Memory B cell (primary cell): ENCODE measurements around the gene KATNAL1.

Experiments
- ATAC-seq: fragments of 150-1000 bp; cut with Tn5 transposase; 2 replicates; pipeline ENCODE4 v1.10.0; 2021; ENCODE audit warnings: low read depth, mild to moderate bottlenecking, moderate library complexity
- DNase-seq, 2 donors: peaks; one replicate each; pipeline ENCODE4 v3.0.0; 2022; ENCODE audit warnings: low spot score in 2 of 2
- H3K27ac Mint-ChIP-seq: one replicate; pipeline ENCODE4 v1.8.0; 2022; ENCODE audit warnings: mild to moderate bottlenecking, moderate library complexity, mixed read lengths
- H3K27me3 Mint-ChIP-seq: one replicate; pipeline ENCODE4 v1.8.0; 2022; ENCODE audit warnings: mixed read lengths
- H3K36me3 Mint-ChIP-seq: one replicate; pipeline ENCODE4 v1.8.0; 2022; ENCODE audit warnings: mild to moderate bottlenecking, mixed read lengths
- H3K4me1 Mint-ChIP-seq: one replicate; pipeline ENCODE4 v1.8.0; 2022; ENCODE audit warnings: mixed read lengths
- H3K4me3 Mint-ChIP-seq: one replicate; pipeline ENCODE4 v1.8.0; 2022; ENCODE audit warnings: mild to moderate bottlenecking, moderate library complexity, mixed read lengths
- H3K9me3 Mint-ChIP-seq: one replicate; pipeline ENCODE4 v1.8.0; 2022; ENCODE audit warnings: mixed read lengths

The KATNAL1 gene

DNA sequence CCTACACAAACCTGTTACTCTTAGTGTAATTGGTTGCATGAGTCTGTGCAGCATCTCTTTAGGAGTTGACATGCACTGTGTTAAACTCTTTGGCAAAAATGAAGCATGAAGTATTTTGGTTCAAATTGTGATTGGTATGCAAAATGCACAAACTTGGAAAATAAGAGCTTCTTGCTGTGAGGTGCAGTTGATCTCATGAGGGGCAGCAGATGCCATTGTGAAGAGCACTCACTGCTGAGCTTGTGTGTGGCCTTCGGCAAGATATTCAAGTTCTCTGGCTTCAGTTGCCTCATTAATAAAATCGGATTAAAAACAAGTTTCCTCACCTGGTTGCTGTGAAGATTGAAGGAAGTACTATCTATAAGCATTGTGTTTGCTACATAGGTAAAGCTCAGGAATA is 142.3 kb downstream of the KATNAL1 start:
- Mint-ChIP-seq H3K27me3 (no peaks in the 10 kb centered on the region), H3K4me1 (peaks cover 4% of the 10 kb centered on the region)
- no peak for ATAC-seq

DNA sequence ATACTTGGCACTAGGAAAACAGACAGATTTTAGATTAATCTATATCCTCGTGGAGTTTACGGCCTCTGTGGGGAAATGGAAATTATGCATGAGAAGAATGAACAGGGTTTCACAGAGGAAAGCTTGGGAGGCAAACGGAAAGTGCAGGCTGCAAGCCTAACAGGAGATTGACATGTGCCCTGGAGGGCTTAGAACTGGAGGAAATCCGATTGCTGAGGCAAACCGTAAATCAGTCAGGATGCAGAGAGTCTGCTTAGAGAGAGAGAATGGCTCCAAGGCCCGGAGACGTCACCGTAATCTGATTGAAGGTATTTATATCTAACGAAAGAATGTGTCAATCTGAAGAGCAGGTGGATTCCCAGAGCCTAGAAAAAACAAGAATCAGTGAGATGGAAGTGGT is 143.2 kb downstream of the KATNAL1 start:
- ATAC-seq (no peak), DNase-seq (no peak)
- H3K27ac Mint-ChIP-seq = no peak overlapping the region
- no peak overlapping the region for H3K4me3 Mint-ChIP-seq
- peaks cover 3% of the 10 kb centered on the region for H3K9me3 Mint-ChIP-seq
- H3K4me1 Mint-ChIP-seq = peaks cover 8% of the 10 kb centered on the region
- H3K36me3 Mint-ChIP-seq = peaks cover 2% of the 10 kb centered on the region
- peaks cover 2% of the 10 kb centered on the region for H3K27me3 Mint-ChIP-seq

More for the DNA sequence above, 142.3 kb downstream of the KATNAL1 start:
- H3K36me3 Mint-ChIP-seq = peaks cover 2% of the 10 kb centered on the region
- peaks cover 3% of the 10 kb centered on the region for H3K9me3 Mint-ChIP-seq
- no peak overlapping the region for H3K27ac Mint-ChIP-seq
- no peak for DNase-seq
- no peak overlapping the region for H3K4me3 Mint-ChIP-seq

DNA sequence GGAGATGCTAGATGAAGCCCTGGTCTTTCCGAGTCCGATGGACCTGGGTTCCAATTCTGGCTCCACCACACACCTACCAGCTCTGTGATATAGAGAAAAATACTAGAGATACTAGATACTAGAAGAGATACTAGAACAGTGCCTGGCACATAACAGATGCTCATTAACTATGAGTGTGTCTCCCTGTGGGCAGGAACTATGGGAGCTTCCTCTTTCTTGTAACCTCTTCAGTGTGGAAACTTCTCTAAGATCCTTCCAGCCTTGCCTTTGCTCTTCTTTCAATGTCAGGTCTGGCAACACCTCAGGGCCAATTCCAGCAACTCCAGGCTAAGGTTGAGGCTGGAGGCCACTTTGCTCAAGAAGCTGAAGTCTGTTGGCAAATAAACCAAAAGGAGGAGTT is 143.9 kb downstream of the KATNAL1 start:
- Mint-ChIP-seq H3K27ac (no peak overlapping the region), H3K4me1 (peaks cover 13% of the 10 kb centered on the region), H3K4me3 (no peak overlapping the region), H3K36me3 (peaks cover 2% of the 10 kb centered on the region), H3K27me3 (peaks cover 5% of the 10 kb centered on the region), H3K9me3 (peaks cover 3% of the 10 kb centered on the region)
- ATAC-seq (no peak), DNase-seq (no peak)

DNA sequence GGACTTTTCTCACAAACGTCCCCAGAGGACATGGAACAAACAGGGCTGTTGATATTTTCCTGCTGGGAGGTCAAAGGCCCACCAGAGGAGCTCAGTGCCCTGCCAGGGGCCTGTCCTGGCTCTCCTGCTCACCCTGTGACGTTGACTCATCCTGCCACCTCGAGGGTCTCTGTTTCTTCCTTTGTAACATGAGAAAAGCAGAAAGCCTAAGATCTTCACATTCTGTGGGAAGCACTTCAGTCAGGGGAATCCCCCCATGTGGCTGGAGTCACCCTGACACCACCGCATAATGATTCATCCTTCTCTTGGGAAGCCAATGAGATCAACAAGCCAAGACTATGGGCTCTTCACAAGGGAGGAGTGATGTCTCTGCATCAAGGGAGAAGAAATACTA is 147.9 kb downstream of the KATNAL1 start:
- Mint-ChIP-seq H3K27ac (no peak overlapping the region), H3K9me3 (peaks cover 3% of the 10 kb centered on the region), H3K4me1 (peaks cover 28% of the 10 kb centered on the region), H3K4me3 (no peak overlapping the region), H3K36me3 (peaks cover 4% of the 10 kb centered on the region), H3K27me3 (peaks cover 21% of the 10 kb centered on the region)
- DNase-seq = no peak
- ATAC-seq = peak; percentile 11

DNA sequence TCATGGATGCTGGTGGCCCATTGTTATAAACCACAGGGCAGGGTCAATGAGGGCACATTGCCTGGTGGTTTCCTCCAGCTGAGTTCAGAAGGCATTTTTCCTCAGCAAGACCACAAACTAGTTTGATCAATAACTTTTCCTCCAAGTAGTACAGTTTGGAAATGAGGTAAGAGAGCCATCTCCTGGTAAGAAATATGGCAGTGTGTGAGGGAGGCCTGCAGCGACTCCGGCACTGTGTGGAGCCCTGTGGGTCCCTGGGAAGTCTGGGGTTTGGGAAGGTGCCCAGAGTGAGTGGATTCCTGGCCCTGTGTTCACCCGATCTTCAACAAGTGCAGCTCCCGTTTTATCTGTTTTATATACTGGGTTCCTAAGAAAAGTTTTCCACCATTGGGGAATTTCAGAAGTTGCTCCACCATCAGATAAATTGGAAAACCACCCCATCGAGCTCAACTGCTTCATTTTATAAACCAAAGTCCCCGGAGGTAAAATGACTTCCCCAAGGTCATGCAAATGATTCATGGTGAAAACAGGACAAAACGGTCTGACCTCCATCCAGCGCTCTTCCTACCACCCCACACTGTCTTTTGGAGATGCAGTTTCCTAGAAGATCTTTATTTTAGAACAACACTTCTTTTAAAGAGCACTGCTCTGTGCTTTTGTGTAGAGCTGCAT is 148.4 kb downstream of the KATNAL1 start:
- Mint-ChIP-seq H3K4me1 (peaks cover 30% of the 10 kb centered on the region), H3K27ac (no peak overlapping the region), H3K36me3 (peaks cover 4% of the 10 kb centered on the region), H3K27me3 (peaks cover 24% of the 10 kb centered on the region), H3K9me3 (peaks cover 3% of the 10 kb centered on the region), H3K4me3 (no peak overlapping the region)
- no peak for DNase-seq
- ATAC-seq = peak; percentile 36

DNA sequence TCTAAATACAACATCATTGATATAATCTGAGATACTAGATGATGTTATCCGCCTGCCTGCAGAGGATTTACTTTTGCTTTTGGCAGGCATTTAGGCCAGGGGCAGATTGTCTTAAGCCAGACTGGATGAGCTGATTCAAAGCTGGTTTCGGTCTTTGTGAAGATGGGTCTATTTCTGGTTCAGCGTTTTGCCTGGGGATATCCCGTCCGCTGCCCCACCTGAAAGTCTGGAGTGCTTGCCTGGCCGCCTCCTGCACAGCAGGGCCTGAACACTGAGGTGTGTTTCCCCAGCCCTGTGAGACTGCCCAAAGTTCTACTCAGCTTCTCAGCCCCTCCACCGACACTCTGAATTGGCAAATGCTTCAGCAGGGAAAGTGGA is 149.7 kb downstream of the KATNAL1 start:
- Mint-ChIP-seq H3K4me1 (peaks cover 33% of the 10 kb centered on the region), H3K9me3 (peaks cover under 1% of the 10 kb centered on the region), H3K36me3 (peaks cover 2% of the 10 kb centered on the region), H3K4me3 (no peak overlapping the region), H3K27me3 (peaks cover 24% of the 10 kb centered on the region), H3K27ac (no peak overlapping the region)
- ATAC-seq = peak; percentile 33
- no peak for DNase-seq

DNA sequence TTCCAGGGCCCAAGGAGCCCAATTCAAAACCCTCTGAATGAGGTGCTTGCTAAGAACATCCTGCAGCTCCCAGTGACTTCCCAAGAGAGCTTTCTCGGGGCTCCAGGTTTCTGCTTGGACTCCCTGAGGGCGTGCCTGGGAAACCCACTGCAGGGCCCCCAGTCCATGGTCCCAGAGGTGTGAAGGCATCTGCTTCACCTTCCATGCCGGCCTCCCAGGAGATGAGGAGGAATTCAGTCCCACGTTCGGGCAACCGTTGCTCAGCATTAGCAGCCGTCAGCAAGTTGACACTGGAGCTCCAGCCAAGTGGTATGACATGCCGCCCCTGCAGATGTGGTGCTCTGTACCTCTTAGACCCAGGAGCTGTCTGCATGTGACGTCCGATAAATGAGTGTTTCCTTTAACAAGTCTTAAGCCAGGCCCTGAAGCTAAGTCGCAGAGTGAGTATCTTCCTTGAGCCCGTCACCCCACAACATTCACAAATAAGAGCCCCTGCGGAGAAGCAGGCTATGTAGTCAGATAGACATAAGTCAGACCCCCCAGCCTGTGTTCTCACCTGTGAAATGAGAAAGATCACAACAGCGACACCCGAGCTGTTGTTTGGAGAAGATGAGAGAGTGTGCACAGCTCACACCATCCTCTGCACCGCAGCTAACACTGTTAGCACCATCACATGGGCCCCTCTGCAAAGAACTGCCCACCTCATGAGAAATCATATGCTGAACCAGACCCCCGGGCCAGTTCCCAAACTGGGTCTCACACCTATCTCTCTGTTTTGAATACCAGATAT is 150.3 kb downstream of the KATNAL1 start:
- peak overlapping the region; percentile 58 for H3K4me3 Mint-ChIP-seq
- H3K9me3 Mint-ChIP-seq = no peaks in the 10 kb centered on the region
- H3K27me3 Mint-ChIP-seq = peaks cover 24% of the 10 kb centered on the region
- H3K27ac Mint-ChIP-seq = no peak overlapping the region
- ATAC-seq (no peak), DNase-seq (no peak)
- H3K36me3 Mint-ChIP-seq = peaks cover 2% of the 10 kb centered on the region
- H3K4me1 Mint-ChIP-seq = peaks cover 33% of the 10 kb centered on the region

DNA sequence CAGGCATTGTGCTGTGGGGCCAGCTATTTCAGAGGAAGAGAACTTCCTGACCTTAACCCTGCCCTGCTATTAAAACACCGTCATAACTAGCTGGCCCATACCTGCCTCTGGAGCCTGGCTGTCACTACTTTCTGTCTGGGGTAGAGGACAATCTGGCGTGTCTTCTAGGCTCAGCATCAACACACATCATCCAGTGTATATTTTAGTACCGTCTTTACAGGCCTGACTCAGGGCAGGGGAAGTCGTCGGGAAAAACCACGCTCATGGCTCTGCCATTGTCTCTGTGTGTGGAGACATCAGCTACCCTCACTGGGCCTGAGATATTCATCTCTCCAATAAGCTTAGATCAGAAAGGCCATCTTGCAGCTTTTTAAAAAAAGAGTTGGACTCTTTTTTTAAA is 151.1 kb downstream of the KATNAL1 start:
- Mint-ChIP-seq H3K9me3 (no peaks in the 10 kb centered on the region), H3K4me1 (peaks cover 33% of the 10 kb centered on the region), H3K4me3 (no peak overlapping the region), H3K27ac (no peak overlapping the region), H3K27me3 (peaks cover 24% of the 10 kb centered on the region), H3K36me3 (peaks cover 2% of the 10 kb centered on the region)
- ATAC-seq (no peak), DNase-seq (no peak)

DNA sequence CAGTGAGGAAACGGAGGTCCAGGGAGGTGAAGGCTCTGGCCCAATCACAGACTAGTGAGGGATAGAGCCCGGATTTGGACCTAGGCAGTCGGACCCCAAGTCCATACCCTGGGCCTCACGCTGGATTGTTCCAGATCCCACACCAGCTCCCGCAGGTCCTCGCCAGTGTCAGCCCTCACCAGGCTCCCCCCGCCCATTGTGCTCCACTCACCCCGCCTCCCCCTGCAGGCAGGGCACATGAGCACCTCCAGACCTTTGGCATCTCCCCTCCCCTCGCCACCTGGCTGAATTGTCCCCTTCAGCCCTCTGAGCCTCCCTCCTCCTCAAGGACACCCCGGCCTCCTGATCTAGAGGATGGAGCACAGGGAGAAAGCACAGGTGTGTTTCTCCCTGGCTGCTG is 152.4 kb downstream of the KATNAL1 start:
- H3K27ac Mint-ChIP-seq = no peak overlapping the region

DNA sequence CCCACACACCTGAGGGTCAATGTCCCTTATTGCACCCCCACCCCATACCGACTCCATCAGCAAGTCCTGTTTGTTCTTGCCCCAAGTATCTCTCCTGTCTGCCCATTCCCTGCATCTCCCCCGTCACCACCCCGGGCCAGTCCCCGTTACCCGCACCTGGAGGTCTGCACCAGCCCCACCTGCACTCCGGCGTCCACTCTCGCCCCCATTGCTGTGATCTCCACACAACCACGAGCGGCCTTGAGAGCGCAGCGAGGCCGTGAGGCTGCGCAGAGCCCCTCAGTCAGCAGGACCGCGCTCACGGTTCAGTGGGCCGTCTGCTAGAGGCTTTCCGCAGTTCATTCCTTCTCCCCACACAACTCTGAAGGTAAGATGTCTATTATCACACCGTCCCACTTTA is 152.8 kb downstream of the KATNAL1 start:
- no peak overlapping the region for H3K4me3 Mint-ChIP-seq
- ATAC-seq (no peak), DNase-seq (no peak)
- H3K4me1 Mint-ChIP-seq = peaks cover 32% of the 10 kb centered on the region
- H3K9me3 Mint-ChIP-seq = no peaks in the 10 kb centered on the region
- H3K36me3 Mint-ChIP-seq = peaks cover 2% of the 10 kb centered on the region
- H3K27ac Mint-ChIP-seq = no peak overlapping the region
- peaks cover 23% of the 10 kb centered on the region for H3K27me3 Mint-ChIP-seq

More for the DNA sequence above, 152.4 kb downstream of the KATNAL1 start:
- Mint-ChIP-seq H3K36me3 (peaks cover 2% of the 10 kb centered on the region), H3K4me1 (peaks cover 33% of the 10 kb centered on the region), H3K4me3 (no peak overlapping the region), H3K27me3 (peaks cover 24% of the 10 kb centered on the region), H3K9me3 (no peaks in the 10 kb centered on the region)
- ATAC-seq (no peak), DNase-seq (no peak)

DNA sequence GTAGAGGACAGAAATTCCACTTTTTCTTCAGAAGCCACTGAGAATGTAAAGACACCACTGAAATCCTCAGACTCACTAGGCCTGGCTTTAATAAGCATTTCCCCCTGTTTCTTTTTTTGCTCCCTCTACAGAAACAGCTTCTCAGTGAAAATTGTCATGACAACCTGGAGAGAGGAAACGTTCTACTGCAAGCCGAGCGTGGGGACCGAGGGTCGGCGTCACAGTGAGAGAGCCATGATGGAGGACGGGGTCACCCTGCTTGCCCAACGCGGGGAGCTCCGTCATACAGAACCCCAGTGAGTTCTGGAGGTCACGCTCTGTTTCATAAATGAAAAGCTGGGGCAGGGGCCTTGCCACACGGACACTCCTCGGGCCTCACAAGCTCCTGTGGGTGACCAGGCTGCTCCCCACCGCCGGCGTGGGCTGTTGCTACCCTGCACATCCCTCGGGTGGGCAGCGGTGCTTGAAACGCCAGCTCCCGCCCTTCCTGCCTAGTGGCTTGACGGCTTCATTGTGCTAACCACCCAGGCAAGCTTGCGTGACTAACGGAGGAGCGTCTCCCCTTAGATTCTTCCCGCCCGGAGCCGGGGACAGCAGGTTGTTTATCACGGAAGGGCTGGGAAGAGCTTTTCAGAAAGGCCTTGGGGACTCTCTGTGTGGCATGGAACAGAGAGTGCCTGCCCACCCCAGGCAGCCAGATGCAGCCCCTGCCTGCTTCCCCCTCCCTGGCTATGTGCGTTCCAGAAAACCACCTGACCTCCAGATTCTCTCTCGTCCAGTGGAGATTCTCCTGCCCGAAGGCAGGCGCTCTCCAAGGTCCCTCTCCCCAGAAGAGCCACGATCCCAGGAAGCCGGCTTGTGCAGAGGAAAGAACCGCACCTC is 153.6 kb downstream of the KATNAL1 start:
- H3K4me3 Mint-ChIP-seq = peak overlapping the region; percentile 66
- H3K27ac Mint-ChIP-seq = peak overlapping the region; percentile 46
- DNase-seq (no peak), ATAC-seq (peak; percentile 43)
- H3K9me3 Mint-ChIP-seq = no peaks in the 10 kb centered on the region
- peaks cover 2% of the 10 kb centered on the region for H3K36me3 Mint-ChIP-seq
- H3K27me3 Mint-ChIP-seq = peaks cover 21% of the 10 kb centered on the region
- peaks cover 30% of the 10 kb centered on the region for H3K4me1 Mint-ChIP-seq
